ENCODE measurements around the gene INO80. TPM values are rescaled to one million over a fixed set of nuclear protein-coding genes. Genes with fewer than 3 reads are reported as not detected.

Gene INO80
- total RNA-seq, 2 donors from 2014 or later: 23.0 to 51.2 TPM

GRCh38 chr15:41020311-41020710 lies 95.8 kb downstream of the INO80 start:
- Histone ChIP-seq H3K27me3 (replicated peaks; ENCODE audit: insufficient read depth) (no peaks in the 10 kb centered on the region), H3K4me1 (replicated peaks) (peaks cover 7% of the 10 kb centered on the region), H3K9me3 (no peaks in the 10 kb centered on the region), H3K36me3 (no peaks in the 10 kb centered on the region), H3K27ac (no peak overlapping the region), H3K4me3 (no peak overlapping the region)
- no peak for DNase-seq (ENCODE audit: low spot score)
- 54% methylated on average over 4 of the region's 4 CpGs for WGBS
- intact Hi-C loops (cut with DNase I): no loop called here
- TF ChIP-seq CTCF (IDR thresholded peaks at IDR 0.05): no peak

- H3K36me3 ChIP-seq: no peaks in the 10 kb centered on the region
- H3K4me3 ChIP-seq: no peak overlapping the region
- TF ChIP-seq POLR2A (IDR thresholded peaks at IDR 0.05) (no peak), POLR2AphosphoS5 (IDR thresholded peaks at IDR 0.05) (no peak), CTCF (IDR thresholded peaks at IDR 0.05) (no peak)
Observed at GRCh38 chr15:41019174-41019573, 96.9 kb downstream of the INO80 start.

GRCh38 chr15:41018534-41018933 lies 97.5 kb downstream of the INO80 start:
- H3K27ac ChIP-seq: peak overlapping the region; percentile 34 to 47
- intact Hi-C loops (cut with DNase I): loop anchor here (2.0 to 5.0 kb wide), 2 partner anchors 66 to 112 kb away; partner anchors contain the start of gene CHAC1
- H3K36me3 ChIP-seq: no peaks in the 10 kb centered on the region
- H3K9me3 ChIP-seq: no peaks in the 10 kb centered on the region
- TF ChIP-seq POLR2AphosphoS5 (IDR thresholded peaks at IDR 0.05): peak; percentile 83
- TF ChIP-seq POLR2A (IDR thresholded peaks at IDR 0.05): no peak
- TF ChIP-seq CTCF (IDR thresholded peaks at IDR 0.05): peak; percentile 15 to 90 (median 70)
- WGBS: 45% methylated on average over 1 of the region's 1 CpG
- peaks cover 7% of the 10 kb centered on the region for H3K4me1 ChIP-seq (replicated peaks)
- H3K27me3 ChIP-seq (replicated peaks; ENCODE audit: insufficient read depth): no peaks in the 10 kb centered on the region
- peak; percentile 72 for DNase-seq (ENCODE audit: low spot score)
- H3K4me3 ChIP-seq: no peak overlapping the region

More at GRCh38 chr15:41019174-41019573, 96.9 kb downstream of the INO80 start:
- 50% methylated on average over 5 of the region's 5 CpGs for WGBS
- intact Hi-C loops (cut with DNase I): loop anchor here (2.0 to 5.0 kb wide), 2 partner anchors 67 to 112 kb away; partner anchors contain the start of gene CHAC1
- DNase-seq (ENCODE audit: low spot score): no peak
- peak overlapping the region; percentile 14 to 47 for H3K27ac ChIP-seq
- peaks cover 7% of the 10 kb centered on the region for H3K4me1 ChIP-seq (replicated peaks)
- H3K9me3 ChIP-seq: no peaks in the 10 kb centered on the region
- no peaks in the 10 kb centered on the region for H3K27me3 ChIP-seq (replicated peaks; ENCODE audit: insufficient read depth)

GRCh38 chr15:41017066-41017735 lies 98.9 kb downstream of the INO80 start:
- 37% methylated on average over 2 of the region's 2 CpGs for WGBS
- H3K4me3 ChIP-seq: no peak overlapping the region
- no peak for DNase-seq (ENCODE audit: low spot score)
- TF ChIP-seq CTCF (IDR thresholded peaks at IDR 0.05) (no peak), POLR2A (IDR thresholded peaks at IDR 0.05) (no peak), POLR2AphosphoS5 (IDR thresholded peaks at IDR 0.05) (no peak)
- intact Hi-C loops (cut with DNase I): loop anchor here (5.0 kb wide), 1 partner anchor 65 kb away; the partner anchor contains the start of gene CHAC1
- H3K27me3 ChIP-seq (replicated peaks; ENCODE audit: insufficient read depth): no peaks in the 10 kb centered on the region
- H3K9me3 ChIP-seq: no peaks in the 10 kb centered on the region
- H3K4me1 ChIP-seq (replicated peaks): peaks cover 7% of the 10 kb centered on the region
- peak overlapping the region in 1 of 2 donors; percentile 47 for H3K27ac ChIP-seq
- no peaks in the 10 kb centered on the region for H3K36me3 ChIP-seq

Measured in prostate gland (tissue), 2 donors.